Mucosa of descending colon (tissue), 3 donors: Measurements from ENCODE around the gene MSH3. TPM values are rescaled to one million over a fixed set of nuclear protein-coding genes. Genes with fewer than 3 reads are reported as not detected.
A peak's percentile ranks its signal among the peaks of the same experiment; 100 is the strongest.

Source experiments
- ATAC-seq: fragments of 200-7000 bp; cut with Tn5 transposase; one replicate; pipeline ENCODE4 v1.9.1; 2020; ENCODE audit warnings: mild to moderate bottlenecking, moderate library complexity
- DNase-seq, 3 donors: peaks; one replicate each; pipeline ENCODE4 v3.0.0-alpha.2; 2020
- H3K36me3 ChIP-seq: fragments of 200-600 bp; one replicate; pipeline ENCODE4 v1.8.0; 2021; ENCODE audit warnings: low read depth, mild to moderate bottlenecking
- H3K4me1 ChIP-seq: fragments of 200-600 bp; one replicate; pipeline ENCODE4 v1.8.0; 2021; ENCODE audit warnings: low read depth, mild to moderate bottlenecking
- H3K4me3 ChIP-seq: fragments of 200-600 bp; one replicate; pipeline ENCODE4 v1.8.0; 2021; ENCODE audit warnings: mild to moderate bottlenecking
- H3K9me3 ChIP-seq: fragments of 200-600 bp; one replicate; pipeline ENCODE4 v1.8.0; 2021; ENCODE audit warnings: mild to moderate bottlenecking
- intact Hi-C, 2 donors: fragments of 100-400 bp; cut with DNase I in 1 of 2; cut with micrococcal nuclease in 1 of 2; formaldehyde crosslinking; loops; one replicate each; pipeline versions ENCODE4 v1.11.0 to v1.11.1; 2022; cut with DNase I, micrococcal nuclease
- total RNA-seq, 3 donors: library from RNA; stranded (reverse); fragmentation: NEBNext Ultra II Directional in 2 of 3; extraction: Animal tissue kit (Norgen Biotek cat#: 25700) in 2 of 3; gene quantifications; one replicate each; pipeline versions ENCODE4 v1.2.1 to v1.2.4, GENCODE V29; 2021 to 2023
- TF ChIP-seq, protein P1 (sequence below): fragments of 200-600 bp; IDR thresholded peaks from one replicate; pipeline ENCODE4 v1.8.0; 2022; ENCODE audit warnings: antibody characterized with exemption, mild to moderate bottlenecking
- donor health status: DM: no; HTN: no; CAD: no; lungs with moderate emphysema.
- donor health status: DM: no; HTN: no; CAD: no.
- donor health status: DM: no; HTN: yes; CAD: no.

Gene MSH3
- total RNA-seq, 3 donors from 2014 or later: 16.8 to 20.0 (median 17.1) TPM

DNA sequence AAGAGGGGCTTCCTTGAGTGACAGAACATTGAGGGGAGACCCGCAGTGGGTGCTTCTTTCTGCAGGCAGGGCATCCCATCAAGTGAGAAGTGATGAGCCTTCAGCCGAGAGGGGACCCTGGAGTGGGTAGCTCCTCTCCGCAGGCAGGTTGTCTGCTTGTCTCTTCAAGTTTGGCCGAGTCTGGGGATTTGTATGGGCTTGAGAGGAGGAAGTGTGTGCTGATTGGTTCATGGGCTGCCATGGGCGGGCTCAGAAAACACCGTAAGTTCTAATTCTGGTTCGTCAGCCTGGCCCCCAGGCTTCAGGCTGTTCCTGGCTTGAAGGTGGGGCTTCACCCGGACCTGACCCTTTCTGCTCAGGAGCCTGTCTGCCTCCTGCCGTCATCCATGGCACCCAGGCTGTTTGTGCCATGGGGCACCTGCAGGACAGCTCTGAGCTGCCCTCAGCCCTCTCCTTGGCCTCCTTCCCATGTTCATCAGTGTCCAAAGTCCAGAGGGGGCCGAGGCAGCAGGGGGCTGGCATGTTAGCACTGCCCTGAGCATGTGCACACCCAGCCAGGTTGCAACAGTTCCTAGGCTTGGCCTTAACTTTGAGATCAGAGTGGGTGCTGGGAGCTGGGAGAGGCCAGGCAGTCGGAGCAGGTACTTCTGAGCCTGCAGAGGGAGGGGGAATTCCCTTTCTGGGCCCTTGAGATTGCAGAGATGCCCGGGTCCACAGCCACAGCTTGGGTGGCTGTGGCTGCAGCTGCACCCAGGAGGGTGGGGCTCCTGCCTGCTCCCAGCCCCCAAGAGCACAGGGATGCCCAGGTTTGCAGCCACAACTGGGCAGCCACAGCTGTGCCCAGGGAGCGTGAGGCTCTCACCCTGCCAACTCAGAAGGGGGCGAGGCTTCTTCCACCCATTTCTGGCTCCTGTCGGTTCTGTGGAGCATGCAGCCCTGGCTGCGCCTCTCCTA is 13.8 kb downstream of the MSH3 start:
- intact Hi-C loops: no loop called here
- peak in 1 of 3 donors; percentile 27 for DNase-seq
- TF ChIP-seq, protein P1, sequence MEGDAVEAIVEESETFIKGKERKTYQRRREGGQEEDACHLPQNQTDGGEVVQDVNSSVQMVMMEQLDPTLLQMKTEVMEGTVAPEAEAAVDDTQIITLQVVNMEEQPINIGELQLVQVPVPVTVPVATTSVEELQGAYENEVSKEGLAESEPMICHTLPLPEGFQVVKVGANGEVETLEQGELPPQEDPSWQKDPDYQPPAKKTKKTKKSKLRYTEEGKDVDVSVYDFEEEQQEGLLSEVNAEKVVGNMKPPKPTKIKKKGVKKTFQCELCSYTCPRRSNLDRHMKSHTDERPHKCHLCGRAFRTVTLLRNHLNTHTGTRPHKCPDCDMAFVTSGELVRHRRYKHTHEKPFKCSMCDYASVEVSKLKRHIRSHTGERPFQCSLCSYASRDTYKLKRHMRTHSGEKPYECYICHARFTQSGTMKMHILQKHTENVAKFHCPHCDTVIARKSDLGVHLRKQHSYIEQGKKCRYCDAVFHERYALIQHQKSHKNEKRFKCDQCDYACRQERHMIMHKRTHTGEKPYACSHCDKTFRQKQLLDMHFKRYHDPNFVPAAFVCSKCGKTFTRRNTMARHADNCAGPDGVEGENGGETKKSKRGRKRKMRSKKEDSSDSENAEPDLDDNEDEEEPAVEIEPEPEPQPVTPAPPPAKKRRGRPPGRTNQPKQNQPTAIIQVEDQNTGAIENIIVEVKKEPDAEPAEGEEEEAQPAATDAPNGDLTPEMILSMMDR: no peak
- H3K9me3 ChIP-seq: no peaks in the 10 kb centered on the region
- no peak overlapping the region for H3K4me3 ChIP-seq
- ATAC-seq: peak; percentile 83
- H3K36me3 ChIP-seq: no peaks in the 10 kb centered on the region
- no peaks in the 10 kb centered on the region for H3K4me1 ChIP-seq

DNA sequence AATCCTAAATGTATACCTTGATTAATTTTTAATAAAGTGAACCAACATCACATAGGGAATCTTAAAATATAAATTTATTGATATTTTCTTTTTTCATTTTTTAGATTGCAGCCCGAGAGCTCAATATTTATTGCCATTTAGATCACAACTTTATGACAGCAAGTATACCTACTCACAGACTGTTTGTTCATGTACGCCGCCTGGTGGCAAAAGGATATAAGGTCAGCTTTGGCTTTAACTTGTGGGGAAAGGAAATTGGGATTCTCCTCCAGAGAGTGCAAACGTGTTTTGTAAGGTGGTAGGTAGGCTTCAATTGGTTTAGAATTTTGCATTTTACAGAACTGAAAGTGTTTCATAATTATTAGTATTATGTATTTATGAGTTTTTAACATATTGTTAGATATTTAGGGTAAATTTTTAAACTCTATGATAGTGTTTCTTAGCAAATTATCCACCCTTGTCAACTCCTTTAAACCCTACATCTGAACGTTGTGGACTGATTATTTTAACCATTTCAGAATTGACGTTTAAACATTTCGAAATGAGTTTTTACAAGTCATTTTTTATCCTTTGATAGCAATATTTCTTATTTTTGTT is 17.8 kb downstream of the MSH3 start:
- Histone ChIP-seq H3K4me3 (no peak overlapping the region), H3K9me3 (no peaks in the 10 kb centered on the region), H3K4me1 (no peaks in the 10 kb centered on the region), H3K36me3 (no peaks in the 10 kb centered on the region)
- intact Hi-C loops: loop anchor here (10.0 kb wide), 1 partner anchor 187 kb away; the partner anchor contains the start of gene FAM151B (in 2 of the 2)
- DNase-seq (peak in 2 of 3 donors; percentile 58 to 86), ATAC-seq (peak; percentile 80)
- TF ChIP-seq, protein P1: peak; percentile 65

DNA sequence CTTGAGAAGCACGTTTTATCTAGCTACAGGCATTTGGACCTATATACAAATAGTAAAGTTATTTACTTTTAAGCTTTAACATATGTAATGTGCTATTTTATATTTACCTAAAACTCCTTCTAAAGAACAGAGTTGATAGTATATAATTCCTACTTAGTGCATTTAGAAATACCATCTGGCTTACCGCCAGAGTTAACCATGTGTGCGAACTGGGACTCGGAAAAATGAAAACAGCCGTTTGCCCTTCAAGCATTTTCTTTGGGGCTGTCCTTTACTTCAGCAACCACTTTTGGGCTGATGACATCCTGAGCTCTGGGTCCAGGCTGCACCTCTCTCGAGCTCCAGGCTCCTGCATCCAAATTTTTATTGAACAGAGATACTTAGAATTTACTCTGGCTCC is 22.3 kb downstream of the MSH3 start:
- Histone ChIP-seq H3K4me3 (no peak overlapping the region), H3K36me3 (no peaks in the 10 kb centered on the region)

DNA sequence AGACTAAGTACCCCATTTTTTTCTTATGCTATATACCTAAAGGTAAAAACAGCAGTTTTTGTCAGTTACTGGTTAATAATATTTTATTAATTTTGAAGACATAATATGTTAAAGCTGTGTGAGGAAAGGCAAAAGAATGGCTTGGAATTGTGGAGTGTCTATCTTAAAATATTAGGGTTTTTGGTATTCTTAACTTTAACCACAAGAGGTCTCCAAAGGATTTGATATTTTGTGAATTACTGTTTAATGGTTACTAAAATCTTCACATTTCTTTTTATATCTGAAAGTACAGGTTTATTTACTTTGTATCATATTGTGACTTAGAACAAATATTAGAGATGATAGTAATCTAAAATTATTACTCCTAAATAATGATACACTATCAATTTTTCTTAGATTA is 32.3 kb downstream of the MSH3 start:
- no peak for DNase-seq
- H3K4me3 ChIP-seq: no peak overlapping the region
- H3K36me3 ChIP-seq: no peaks in the 10 kb centered on the region
- TF ChIP-seq, protein P1: no peak
- intact Hi-C loops: no loop called here
- ATAC-seq: no peak
- no peaks in the 10 kb centered on the region for H3K9me3 ChIP-seq
- no peaks in the 10 kb centered on the region for H3K4me1 ChIP-seq

More for the DNA sequence above, 22.3 kb downstream of the MSH3 start:
- no peak for ATAC-seq
- TF ChIP-seq, protein P1: no peak
- intact Hi-C loops: loop anchor here (10.0 kb wide), 1 partner anchor 192 kb away; the partner anchor contains the start of gene FAM151B (in 2 of the 2)
- Histone ChIP-seq H3K4me1 (no peaks in the 10 kb centered on the region), H3K9me3 (no peaks in the 10 kb centered on the region)
- no peak for DNase-seq

DNA sequence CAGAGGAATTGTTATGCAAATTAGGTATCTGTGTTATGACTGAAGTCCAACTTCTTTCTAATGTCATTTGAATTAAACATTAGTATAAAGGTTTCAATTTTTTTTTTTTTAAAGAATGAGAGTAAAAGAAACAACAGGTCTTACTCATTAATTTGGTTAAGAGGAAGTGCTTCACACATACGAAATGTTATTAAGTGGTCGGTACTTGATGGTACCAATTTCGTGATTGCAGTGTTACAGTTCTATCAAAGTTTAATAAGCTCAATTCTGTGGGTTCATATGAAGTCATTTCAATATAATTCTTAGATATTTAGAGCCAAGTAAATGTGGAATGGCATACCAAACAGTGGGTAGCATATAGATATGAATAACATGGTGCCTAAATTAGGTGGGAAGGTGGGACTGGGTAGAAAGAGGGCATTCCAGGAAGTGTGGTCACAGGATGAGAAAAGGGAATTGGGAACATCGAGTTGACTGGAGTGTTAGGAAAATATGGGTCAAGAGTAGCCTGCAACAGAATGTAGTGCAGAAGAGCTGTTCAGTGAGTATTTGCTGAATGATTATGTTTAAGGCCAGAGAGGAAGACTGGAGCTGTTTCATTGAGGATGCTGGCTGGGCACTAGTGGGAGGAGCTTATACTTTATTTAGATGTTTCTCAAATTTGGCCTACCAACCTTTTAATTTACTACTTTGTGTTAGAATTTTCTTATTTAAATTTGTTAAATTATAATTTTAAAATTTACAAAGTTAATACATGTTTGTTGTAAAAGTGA is 34.4 kb downstream of the MSH3 start:
- intact Hi-C loops: no loop called here
- DNase-seq: no peak
- no peak for ATAC-seq
- Histone ChIP-seq H3K4me3 (no peak overlapping the region), H3K4me1 (no peaks in the 10 kb centered on the region), H3K9me3 (no peaks in the 10 kb centered on the region), H3K36me3 (no peaks in the 10 kb centered on the region)
- TF ChIP-seq, protein P1: no peak
